HEK293 (cell line): Measurements from ENCODE around the gene TIMM13.

Experiments
- CTCF ChIA-PET: fragments of 350-600 bp; formaldehyde crosslinking; extraction: SDS; loops from one replicate; lab custom pipeline; 2021; ENCODE audit warnings: antibody characterized with exemption; lab: Yijun Ruan, JAX
- POLR2A ChIA-PET: fragments of 300-600 bp; formaldehyde crosslinking; extraction: SDS; loops from one replicate; lab custom pipeline; 2020; ENCODE audit warnings: antibody characterized with exemption, inconsistent platforms; lab: Yijun Ruan, JAX
- H3K27ac ChIP-seq: fragments of 200-500 bp; sonication (Bioruptor generic); 2 replicates; pipeline ENCODE4 v1.5.1; 2014; ENCODE audit warnings: low read depth, low read length, control low read depth, inconsistent platforms; ENCODE audit errors: extremely low read depth
- H3K36me3 ChIP-seq, 2 experiments: fragments of 200-500 bp in 1 of 2; sonication (Bioruptor generic) in 1 of 2; 1 replicate in 1 of 2; 2 replicates in 1 of 2; pipeline ENCODE4 v1.5.1; 2014 to 2017; ENCODE audit warnings: inconsistent platforms in 2 of 2, low read length in 2 of 2; ENCODE audit not compliant: control insufficient read depth in 2 of 2, insufficient read depth in 1 of 2
- H3K4me1 ChIP-seq: fragments of 200-500 bp; sonication (Bioruptor generic); 2 replicates; pipeline ENCODE4 v1.5.1; 2014; ENCODE audit warnings: mild to moderate bottlenecking, low read length, inconsistent platforms; ENCODE audit not compliant: control insufficient read depth, insufficient read depth
- H3K4me3 ChIP-seq: 2 replicates; pipeline ENCODE4 v1.5.1; 2011; ENCODE audit warnings: low read depth, mild to moderate bottlenecking, control low read depth, low read length, moderate library complexity
- H3K9me3 ChIP-seq: fragments of 200-500 bp; sonication (Bioruptor generic); 2 replicates; pipeline ENCODE4 v1.5.1; 2014; ENCODE audit warnings: low read depth, low read length, inconsistent platforms; ENCODE audit not compliant: control insufficient read depth, insufficient read depth
- PRDM2 ChIP-seq: fragments of 450-650 bp; formaldehyde crosslinking; IDR thresholded peaks from 2 replicates; pipeline ENCODE4 v1.5.1; 2016; ENCODE audit warnings: missing biosample characterization, missing genetic modification characterization, borderline replicate concordance
- SETDB1 ChIP-seq: IDR thresholded peaks from one replicate; pipeline ENCODE4 v1.6.1; 2017; ENCODE audit warnings: mild to moderate bottlenecking, low read length, moderate library complexity, mixed read lengths; ENCODE audit not compliant: insufficient read length
- ZFHX2 ChIP-seq: fragments of 450-650 bp; formaldehyde crosslinking; conservative IDR thresholded peaks from 2 replicates; pipeline ENCODE4 v1.5.1; 2016; ENCODE audit warnings: missing biosample characterization, missing genetic modification characterization
- ZNF280D ChIP-seq: fragments of 450-650 bp; formaldehyde crosslinking; IDR thresholded peaks from 2 replicates; pipeline ENCODE4 v1.5.1; 2016; ENCODE audit warnings: missing biosample characterization, missing genetic modification characterization
- ZNF623 ChIP-seq: fragments of 450-650 bp; formaldehyde crosslinking; IDR thresholded peaks from 2 replicates; pipeline ENCODE4 v1.5.1; 2016; ENCODE audit warnings: missing biosample characterization, missing genetic modification characterization
- ZNF747 ChIP-seq: fragments of 450-650 bp; formaldehyde crosslinking; IDR thresholded peaks from 2 replicates; pipeline ENCODE4 v1.5.1; 2016; ENCODE audit warnings: missing biosample characterization, missing genetic modification characterization
- ZSCAN16 ChIP-seq: fragments of 450-650 bp; formaldehyde crosslinking; IDR thresholded peaks from 2 replicates; pipeline ENCODE4 v1.5.1; 2016; ENCODE audit warnings: missing biosample characterization, missing genetic modification characterization
- TF ChIP-seq, protein P1 (sequence below): fragments of 450-650 bp; formaldehyde crosslinking; IDR thresholded peaks from 2 replicates; pipeline ENCODE4 v1.5.1; 2016; ENCODE audit warnings: missing biosample characterization, missing genetic modification characterization

The TIMM13 gene

GRCh38 chr19:2411709-2412108 lies 15.7 kb downstream of the TIMM13 start:
- peaks cover 0 to 5% of the 10 kb centered on the region in 2 experiments; a peak in 2 of 3 replicates for H3K36me3 ChIP-seq
- TF ChIP-seq ZFHX2, result no peak
- peak; percentile 94 for TF ChIP-seq ZNF280D
- TF ChIP-seq, protein P1, sequence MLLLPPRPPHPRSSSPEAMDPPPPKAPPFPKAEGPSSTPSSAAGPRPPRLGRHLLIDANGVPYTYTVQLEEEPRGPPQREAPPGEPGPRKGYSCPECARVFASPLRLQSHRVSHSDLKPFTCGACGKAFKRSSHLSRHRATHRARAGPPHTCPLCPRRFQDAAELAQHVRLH, result 0 out of 2 replicates have a peak, but pooled peaks have one; percentile 17
- ChIA-PET POLR2A (interaction anchor here (1.6 to 1.7 kb wide), 2 partner anchors 16 to 27 kb away, joined by 3 to 4 read pairs; partner anchors contain the start of gene TIMM13), CTCF (no interaction called here)
- no peaks in the 10 kb centered on the region for H3K9me3 ChIP-seq
- no peak overlapping the region for H3K4me3 ChIP-seq
- no peaks in the 10 kb centered on the region for H3K4me1 ChIP-seq
- H3K27ac ChIP-seq, result no peak overlapping the region

DNA sequence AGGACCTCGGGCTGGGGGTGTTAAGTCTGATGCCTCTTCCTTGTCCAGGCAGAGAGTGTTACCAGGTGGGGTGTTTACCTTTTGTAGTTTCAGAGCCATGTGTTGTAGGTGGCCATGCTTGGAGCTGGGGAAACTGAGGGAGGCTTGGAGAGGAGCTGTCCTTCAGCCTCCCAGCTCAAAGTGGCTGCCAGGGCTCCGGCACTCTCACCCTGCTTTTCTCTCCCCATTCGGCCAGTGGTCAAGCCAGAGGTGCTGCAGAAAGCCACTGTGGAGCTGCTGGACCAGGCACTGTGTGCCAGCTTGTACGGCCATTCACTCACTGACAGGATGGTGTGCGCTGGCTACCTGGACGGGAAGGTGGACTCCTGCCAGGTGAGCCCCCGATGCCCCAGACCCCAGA lies 17.4 kb downstream of the TIMM13 start:
- no peaks in the 10 kb centered on the region for H3K4me1 ChIP-seq
- H3K9me3 ChIP-seq, result no peaks in the 10 kb centered on the region
- no peak overlapping the region for H3K4me3 ChIP-seq
- ChIA-PET POLR2A (no interaction called here), CTCF (interaction anchor here (0.7 kb wide), 1 partner anchor 17 kb away, joined by 3 read pairs; no protein-coding TSS in a partner anchor)
- no peak overlapping the region for H3K27ac ChIP-seq
- H3K36me3 ChIP-seq, result no peaks in the 10 kb centered on the region; a peak in 1 of 3 replicates
- peak; percentile 97 for TF ChIP-seq ZNF280D
- TF ChIP-seq SETDB1, result peak; percentile 27
- TF ChIP-seq, protein P1, result peak; percentile 46; the same call in 1 of the 2 replicates
- TF ChIP-seq ZNF747 (tag by site-specific recombination), result no peak

- H3K4me1 ChIP-seq, result no peaks in the 10 kb centered on the region
- H3K4me3 ChIP-seq, result no peak overlapping the region
- POLR2A ChIA-PET, result no interaction called here
- TF ChIP-seq ZNF623 (tag by site-specific recombination) (peak; percentile 96), ZSCAN16 (tag by site-specific recombination) (no peak), PRDM2 (no peak)
- no peaks in the 10 kb centered on the region; a peak in 1 of 3 replicates for H3K36me3 ChIP-seq
- no peak overlapping the region for H3K27ac ChIP-seq
- CTCF ChIA-PET, result interaction anchor here (0.6 to 0.7 kb wide), 3 partner anchors 11 to 18 kb away, joined by 3 read pairs; no protein-coding TSS in a partner anchor
- H3K9me3 ChIP-seq, result no peaks in the 10 kb centered on the region
These were observed 18.0 kb downstream of the TIMM13 start for GRCh38 chr19:2409352-2409912.
